H1 (cell line): ENCODE data around the gene ICA1. TPM values are rescaled to one million over a fixed set of nuclear protein-coding genes. Genes with fewer than 3 reads are reported as not detected.

Experiments used
- BCL11A ChIP-seq, 2 experiments: IDR thresholded peaks; one replicate each; pipeline ENCODE4 v1.6.1; 2011; ENCODE audit warnings: low read depth in 2 of 2, low read length in 2 of 2, mild to moderate bottlenecking in 2 of 2
- CHD2 ChIP-seq: IDR thresholded peaks from 2 replicates; pipeline ENCODE4 v1.6.1; 2012; ENCODE audit warnings: low read length, improper control_type of control experiment
- NANOG ChIP-seq: IDR thresholded peaks from 2 replicates; pipeline ENCODE4 v1.6.1; 2011; ENCODE audit warnings: low read length, low read depth, mild to moderate bottlenecking, inconsistent platforms; ENCODE audit not compliant: insufficient read depth, poor library complexity, severe bottlenecking
- RXRA ChIP-seq: IDR thresholded peaks from 2 replicates; pipeline ENCODE4 v1.6.1; 2011; ENCODE audit warnings: low read depth, mild to moderate bottlenecking, low read length, moderate library complexity; ENCODE audit not compliant: insufficient read depth
- polyA plus RNA-seq, 7 experiments: library from polyadenylated mRNA; depleted of rRNA in 3 of 7; stranded (reverse) in 5 of 7; unstranded in 2 of 7; fragments of >200 nt in 5 of 7; fragments of 200-250 nt in 2 of 7; gene quantifications; 1 replicate in 5 of 7; 2 replicates in 1 of 7; 4 replicates in 1 of 7; pipeline versions ENCODE4 v1.2.1 to v1.2.3, GENCODE V29; 2011 to 2013; ENCODE audit warnings: missing spikeins in 2 of 7, mixed read lengths in 2 of 7
- total RNA-seq: library from RNA; stranded (reverse); fragmentation: NEBNext Ultra II Directional; extraction: Animal tissue kit (Norgen Biotek cat#: 25700); gene quantifications from 2 replicates; pipeline ENCODE4 v1.2.1, GENCODE V29; 2021

The ICA1 gene
- total and polyA plus RNA-seq, 2 of the 8 experiments (the other 6 are each of a cell fraction or from before 2014, with no cell fraction given): 14.9 to 37.1 TPM

- no peak for TF ChIP-seq BCL11A (IDR thresholded peaks at IDR 0.05; ENCODE audit: low read depth in 2 of 2, low read length in 2 of 2)
- no peak for TF ChIP-seq NANOG
- TF ChIP-seq CHD2: no peak
- TF ChIP-seq RXRA: no peak
These were observed 196.6 kb downstream of the ICA1 start (continued) for GRCh38 chr7:8065356-8065813.
